SK-N-DZ (cell line): ENCODE data around the gene ANXA10.
"Not testable (repeated sequence)": the region's sequence is repeated elsewhere in the genome, so short reads cannot be mapped to it uniquely, and the experiment has no call there.

Experiments
- DNase-seq: peaks from one replicate; pipeline ENCODE4 v3.0.0-alpha.2; 2015; ENCODE audit warnings: low spot score

Gene ANXA10

DNA sequence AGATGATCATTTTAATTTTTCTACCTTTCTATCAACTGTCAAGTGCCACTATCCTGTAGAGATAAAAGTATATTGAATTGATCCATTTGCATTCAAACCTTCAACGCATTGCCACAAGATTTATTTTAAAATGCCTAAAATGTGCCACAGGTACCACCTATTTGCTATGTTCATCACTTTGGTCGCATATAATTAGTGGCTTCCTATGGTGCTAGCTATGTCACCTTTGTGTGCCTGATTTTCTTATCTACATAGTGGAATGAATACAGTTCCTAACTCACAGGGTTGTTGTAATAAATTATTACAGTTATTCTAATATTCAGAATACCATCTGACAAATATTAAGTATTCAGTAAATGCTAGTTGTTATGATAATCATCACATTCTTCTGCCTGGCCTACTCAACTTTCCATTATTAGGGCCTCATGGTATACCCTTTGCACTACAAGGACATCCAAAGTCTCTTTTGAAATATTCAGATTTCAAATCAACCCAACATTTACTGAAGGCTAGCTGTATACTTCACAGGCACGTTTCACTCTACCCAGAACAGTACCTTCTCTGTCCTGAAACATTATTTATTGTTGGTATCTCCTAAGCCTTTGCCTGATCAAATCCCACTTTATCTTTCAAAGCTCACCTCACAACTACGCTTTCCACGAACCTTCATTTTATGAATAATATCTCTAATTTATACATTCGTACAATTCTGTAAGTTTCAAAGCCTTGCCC, 62.4 kb downstream of the ANXA10 start:
- DNase-seq, result no peak

- DNase-seq, result no peak
These were observed 70.3 kb downstream of the ANXA10 start for GRCh38 chr4:168162604-168163003.

DNA sequence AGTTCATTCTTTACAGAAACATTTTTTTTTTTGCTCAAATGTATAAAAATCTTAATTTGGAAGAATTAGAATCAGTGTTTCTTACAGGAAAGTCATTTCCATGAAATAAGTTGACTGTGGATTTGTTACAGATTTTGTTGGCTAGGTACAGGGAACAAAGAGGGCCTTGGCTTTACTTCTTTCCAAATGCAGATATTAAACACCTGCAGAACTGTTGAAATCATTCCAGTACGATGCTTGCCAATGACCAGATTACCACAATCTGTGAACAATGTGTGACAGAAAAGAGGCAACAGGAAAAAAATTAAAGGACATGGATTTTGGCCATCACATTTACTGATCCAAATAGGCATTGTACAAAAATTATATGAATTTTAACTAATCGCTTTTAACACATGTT, 70.8 kb downstream of the ANXA10 start:
- no peak for DNase-seq

DNA sequence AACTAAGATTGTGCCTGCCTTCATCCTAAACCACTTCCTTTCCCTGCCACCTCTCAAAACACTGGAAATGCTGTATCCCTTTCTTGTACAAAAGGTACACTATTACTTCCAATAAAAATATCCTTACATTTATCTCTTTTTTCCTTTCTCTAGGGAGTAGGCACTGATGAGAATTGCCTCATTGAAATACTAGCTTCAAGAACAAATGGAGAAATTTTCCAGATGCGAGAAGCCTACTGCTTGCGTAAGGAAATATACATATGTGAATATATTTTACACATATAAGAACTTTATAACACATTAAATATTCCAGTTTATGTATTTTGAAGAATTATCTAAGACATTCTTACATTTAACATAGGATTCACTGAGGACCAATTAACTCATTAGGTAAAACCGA, 71.7 kb downstream of the ANXA10 start:
- DNase-seq, result no peak

GRCh38 chr4:168164915-168165548, 72.7 kb downstream of the ANXA10 start:
- no peak for DNase-seq

DNA sequence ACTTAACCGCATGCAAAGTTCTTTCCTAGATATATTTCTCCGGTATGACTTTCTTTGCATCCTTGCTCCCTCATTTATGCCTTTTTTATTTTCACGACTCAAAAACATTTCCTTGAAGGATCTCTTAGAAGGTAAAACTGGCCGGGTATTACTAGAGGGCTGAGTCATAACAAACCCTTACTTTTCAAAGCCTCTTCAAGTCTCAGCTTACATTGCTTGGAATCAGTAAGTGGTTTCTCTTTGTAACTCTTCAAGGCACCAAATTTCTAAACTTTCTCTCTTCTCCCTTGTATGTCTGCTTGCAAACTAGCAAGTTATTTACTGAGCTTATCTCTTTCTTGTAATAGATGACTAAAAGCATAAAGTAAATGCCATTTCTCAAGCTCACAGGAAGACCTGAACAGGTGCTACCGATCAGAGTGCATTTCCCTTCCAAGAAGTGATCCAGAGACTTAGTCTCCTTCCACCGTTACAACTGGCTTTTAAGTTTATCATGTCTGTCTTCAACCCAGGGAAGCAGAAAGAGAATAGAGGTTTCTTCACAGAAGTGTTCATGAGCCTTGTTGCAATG, 75.5 kb downstream of the ANXA10 start:
- no peak for DNase-seq

GRCh38 chr4:168174308-168174707, 82.0 kb downstream of the ANXA10 start:
- DNase-seq, result no peak

GRCh38 chr4:168177546-168178149, 85.3 kb downstream of the ANXA10 start:
- DNase-seq, result no peak

GRCh38 chr4:168183717-168184571, 91.6 kb downstream of the ANXA10 start:
- DNase-seq, result peak; percentile 9

DNA sequence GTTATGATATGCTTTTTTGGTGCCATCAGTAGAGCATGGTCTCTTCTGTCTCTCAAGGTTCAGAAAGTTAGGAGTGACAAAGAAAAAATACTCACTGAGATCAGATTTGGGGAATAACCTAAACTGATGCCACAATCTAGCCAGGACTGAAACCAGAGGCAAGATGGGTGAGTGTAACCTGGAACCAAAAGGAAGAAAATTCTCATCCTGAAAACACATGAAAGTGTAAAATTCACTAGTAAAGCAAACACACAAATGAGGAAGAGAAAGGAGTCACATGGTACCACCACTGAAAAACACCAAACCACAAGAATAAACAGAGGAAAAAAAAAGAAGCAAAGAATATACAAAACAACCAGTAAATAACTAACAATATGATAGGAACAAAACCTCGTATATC, 96.4 kb downstream of the ANXA10 start:
- no peak for DNase-seq

DNA sequence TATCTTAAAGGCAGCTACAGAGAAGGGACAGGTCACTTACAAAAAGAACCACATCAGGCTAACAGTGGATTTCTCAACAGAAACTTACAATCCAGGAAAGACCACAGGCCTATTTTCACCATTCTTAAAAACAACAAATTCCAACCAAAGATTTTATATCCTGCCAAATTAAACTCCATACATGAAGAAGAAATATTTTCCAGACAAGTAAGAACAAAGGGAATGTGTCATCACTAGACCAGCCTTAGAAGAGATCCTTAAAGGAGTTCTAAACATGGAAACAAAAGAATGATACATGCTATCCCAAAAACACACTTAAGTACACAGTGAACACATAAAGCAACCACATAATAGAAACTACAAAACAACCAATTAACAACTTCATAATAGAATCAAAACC, 105.6 kb downstream of the ANXA10 start:
- DNase-seq, result no peak

- no peak for DNase-seq
These were observed 107.1 kb downstream of the ANXA10 start for GRCh38 chr4:168199260-168199957.

- DNase-seq, result no peak
These were observed 108.3 kb downstream of the ANXA10 start for GRCh38 chr4:168200685-168201084.

GRCh38 chr4:168203233-168203911, 111.0 kb downstream of the ANXA10 start:
- DNase-seq, result no peak

DNA sequence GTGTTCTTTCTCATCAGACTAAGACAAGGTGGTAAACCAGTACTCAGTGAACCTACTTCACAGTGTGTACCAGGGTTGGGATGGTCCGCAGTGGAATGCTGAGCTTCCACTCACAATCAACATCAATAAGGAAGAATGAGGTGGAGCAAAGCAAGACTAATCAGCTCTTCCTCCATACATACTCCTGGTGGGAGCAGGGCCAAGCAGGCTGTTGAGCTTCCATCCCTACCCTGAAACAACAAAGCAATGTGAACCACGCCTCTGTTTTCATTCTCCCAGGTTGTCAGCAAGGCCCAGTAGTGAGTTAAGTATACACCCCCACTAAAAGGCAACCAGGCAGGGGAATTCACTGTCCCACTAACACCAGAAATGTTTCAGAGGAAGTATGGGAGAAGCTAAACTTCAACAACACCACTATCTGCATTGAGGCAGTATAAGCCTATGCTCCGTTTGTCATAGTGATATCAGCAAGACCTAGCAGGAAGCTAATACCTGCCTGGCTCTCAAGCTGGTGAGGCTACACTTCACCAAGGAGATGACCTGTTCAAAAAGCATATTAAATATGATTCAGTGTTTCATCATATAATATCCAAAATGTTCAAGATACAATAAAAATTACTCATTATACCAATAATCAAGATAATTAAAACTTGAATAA, 116.7 kb downstream of the ANXA10 start:
- no peak for DNase-seq

- no peak for DNase-seq
These were observed 120.3 kb downstream of the ANXA10 start for GRCh38 chr4:168212656-168213055.

DNA sequence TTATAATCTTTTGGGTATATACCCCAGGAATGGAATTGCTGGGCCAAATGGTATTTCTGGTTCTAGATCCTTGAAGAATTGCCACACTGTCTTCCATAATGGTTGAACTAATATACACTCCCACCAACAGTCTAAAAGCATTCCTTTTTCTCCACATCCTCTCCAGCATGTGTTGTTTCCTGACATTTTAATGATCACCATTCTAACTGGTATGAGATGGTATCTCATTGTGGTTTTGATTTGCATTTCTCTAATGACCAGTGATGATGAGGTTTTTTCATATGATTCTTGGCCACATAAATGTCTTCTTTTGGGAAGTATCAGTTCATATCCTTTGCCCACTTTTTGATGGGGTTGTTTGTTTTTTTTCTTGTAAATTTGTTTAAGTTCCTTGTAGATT, 121.2 kb downstream of the ANXA10 start:
- not testable (repeated sequence) for DNase-seq

DNA sequence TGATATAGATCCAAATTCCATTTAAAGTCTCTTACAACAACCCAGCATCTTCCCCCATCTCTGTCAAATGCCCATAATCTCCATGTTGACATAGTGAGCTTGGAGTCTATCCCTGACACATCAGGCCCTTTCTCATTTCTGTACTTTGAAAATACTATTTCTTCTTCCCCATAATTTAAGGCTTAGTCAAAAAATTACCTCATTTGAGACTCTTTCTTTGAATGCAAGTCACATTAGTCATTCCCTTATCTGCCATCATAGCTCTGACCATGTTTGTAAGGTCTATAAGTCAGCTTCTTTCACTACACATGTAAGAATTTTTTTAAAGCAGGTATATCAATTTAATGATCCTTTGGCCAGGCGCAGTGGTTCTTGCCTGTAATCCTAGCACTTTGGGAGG, 126.3 kb downstream of the ANXA10 start:
- DNase-seq, result no peak

DNA sequence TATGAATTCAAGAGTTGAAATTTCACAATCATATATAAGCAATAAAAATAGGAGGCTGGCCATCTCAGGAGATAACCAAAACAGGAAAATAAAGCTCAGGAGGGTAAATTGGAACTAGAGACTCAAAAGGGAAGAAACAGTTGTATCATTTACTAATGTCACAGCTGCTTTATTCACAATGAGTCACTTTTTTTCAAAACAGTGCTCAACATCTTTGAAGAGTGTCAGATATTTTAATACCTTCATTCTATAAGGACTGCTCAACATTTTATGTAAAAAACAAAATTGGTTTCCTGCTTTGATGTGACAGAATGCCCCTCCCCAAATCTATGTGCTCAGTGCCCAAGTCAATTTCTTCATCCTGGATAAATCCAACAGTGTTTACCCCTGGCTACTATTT, 128.6 kb downstream of the ANXA10 start:
- no peak for DNase-seq

DNA sequence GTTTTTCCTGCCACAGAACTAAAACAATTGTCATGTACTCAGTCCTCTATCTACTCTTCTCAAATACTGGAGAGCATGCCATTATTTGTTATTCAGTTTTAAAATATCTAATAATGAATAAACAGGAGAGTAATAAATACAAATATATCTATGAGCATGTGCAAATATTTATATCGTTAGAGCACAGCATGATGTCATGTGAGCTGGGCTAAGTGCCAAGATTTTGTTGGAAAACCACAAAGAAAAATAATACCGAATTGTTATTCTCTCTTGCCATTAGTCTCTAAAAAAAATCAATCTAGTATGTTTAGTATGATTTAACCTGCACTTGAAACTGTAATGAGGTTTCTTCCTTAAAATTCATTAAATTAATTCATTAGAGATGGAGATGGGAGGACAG, 129.0 kb downstream of the ANXA10 start:
- DNase-seq, result no peak
